Natural killer cell (primary cell): Measurements from ENCODE around the gene MSMO1. TPM values are rescaled to one million over a fixed set of nuclear protein-coding genes. Genes with fewer than 3 reads are reported as not detected.

Experiments used
- ATAC-seq, 3 donors: fragments of 150-1000 bp in 2 of 3; fragments of 200-7000 bp in 1 of 3; cut with Tn5 transposase; 1 replicate in 1 of 3; 2 replicates in 2 of 3; pipeline ENCODE4 v1.10.0; 2021; ENCODE audit warnings: mild to moderate bottlenecking in 2 of 3, moderate library complexity in 2 of 3
- DNase-seq, 2 donors: peaks; one replicate each; pipeline versions ENCODE4 v3.0.0 to v3.0.0-alpha.2; 2013 to 2021; ENCODE audit warnings: mixed read lengths in 1 of 2
- H3K27ac ChIP-seq: one replicate; pipeline ENCODE4 v1.5.1; 2013; ENCODE audit warnings: mild to moderate bottlenecking, low read length
- H3K27me3 ChIP-seq: one replicate; pipeline ENCODE4 v1.6.1; 2013; ENCODE audit warnings: low read length; ENCODE audit not compliant: control insufficient read depth, insufficient read depth
- H3K36me3 ChIP-seq: one replicate; pipeline ENCODE4 v1.6.1; 2013; ENCODE audit warnings: low read length; ENCODE audit not compliant: control insufficient read depth, insufficient read depth
- H3K4me1 ChIP-seq: one replicate; pipeline ENCODE4 v1.6.1; 2013; ENCODE audit warnings: low read length; ENCODE audit not compliant: control insufficient read depth, insufficient read depth
- H3K4me3 ChIP-seq: one replicate; pipeline ENCODE4 v1.5.1; 2013; ENCODE audit warnings: low read length
- H3K9me3 ChIP-seq: one replicate; pipeline ENCODE4 v1.6.1; 2013; ENCODE audit warnings: low read length; ENCODE audit not compliant: control insufficient read depth, insufficient read depth
- H3K27ac Mint-ChIP-seq, 2 donors: one replicate each; pipeline ENCODE4 v1.8.0; 2022; ENCODE audit warnings: mild to moderate bottlenecking in 2 of 2, mixed read lengths in 2 of 2, moderate library complexity in 1 of 2
- H3K27me3 Mint-ChIP-seq, 2 donors: one replicate each; pipeline ENCODE4 v1.8.0; 2022; ENCODE audit warnings: low read depth in 2 of 2, mixed read lengths in 2 of 2
- H3K36me3 Mint-ChIP-seq: one replicate; pipeline ENCODE4 v1.8.0; 2022; ENCODE audit warnings: mixed read lengths
- H3K4me1 Mint-ChIP-seq, 2 donors: one replicate each; pipeline ENCODE4 v1.8.0; 2022; ENCODE audit warnings: mixed read lengths in 2 of 2
- H3K4me3 Mint-ChIP-seq: one replicate; pipeline ENCODE4 v1.8.0; 2022; ENCODE audit warnings: mild to moderate bottlenecking, moderate library complexity, mixed read lengths
- H3K9me3 Mint-ChIP-seq, 2 donors: one replicate each; pipeline ENCODE4 v1.8.0; 2022; ENCODE audit warnings: mixed read lengths in 2 of 2
- WGBS: methylation state at CpG from one replicate; pipeline ENCODE4 v1.1.7; 2013; ENCODE audit warnings: missing lambda C conversion rate; ENCODE audit not compliant: insufficient coverage; 5-methylcytosine and 5-hydroxymethylcytosine counted together
- intact Hi-C: fragments of 100-400 bp; cut with micrococcal nuclease; formaldehyde crosslinking; loops from one replicate; pipeline ENCODE4 v1.14.2; 2022
- total RNA-seq, 4 donors: library from RNA; stranded (reverse); fragments of 120-200 nt in 1 of 4; gene quantifications; one replicate each; pipeline versions ENCODE4 v1.2.3 to v1.2.4, GENCODE V29; 2013 to 2022
- TF ChIP-seq, protein P1 (sequence below): fragments of 200-600 bp; IDR thresholded peaks from one replicate; pipeline ENCODE4 v1.8.0; 2022; ENCODE audit warnings: antibody characterized with exemption

MSMO1 gene
- total RNA-seq, 3 donors from 2014 or later (not counting 1 experiment from before 2014, with no cell fraction given) = 22.5 to 27.7 (median 23.9) TPM

DNA sequence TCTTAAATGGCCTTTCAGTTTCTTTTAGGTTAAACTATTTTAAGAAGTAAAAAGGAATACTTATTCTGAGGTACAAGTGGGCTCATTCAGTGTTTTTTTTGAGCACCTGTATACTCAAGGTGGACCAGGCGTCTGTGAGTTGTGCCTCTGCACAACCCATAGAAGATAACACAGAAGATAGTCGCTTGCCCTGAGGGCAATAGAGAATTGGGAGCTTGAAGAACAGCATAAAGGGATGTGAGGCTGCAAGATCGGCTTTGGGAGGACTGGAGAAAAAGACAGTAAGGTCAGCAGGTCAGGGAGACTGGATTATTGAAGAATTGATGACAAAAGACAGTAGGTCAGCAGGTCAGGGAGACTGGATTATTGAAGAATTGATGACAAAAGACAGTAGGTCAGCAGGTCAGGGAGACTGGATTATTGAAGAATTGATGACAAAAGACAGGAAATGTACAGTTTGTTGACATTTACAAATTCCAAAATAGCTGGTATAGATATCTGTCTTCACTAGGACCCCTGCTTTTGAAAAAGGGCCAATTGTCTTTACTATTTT lies 54.4 kb downstream of the MSMO1 start:
- intact Hi-C loops = no loop called here

GRCh38 chr4:165382640-165383039 lies 55.2 kb downstream of the MSMO1 start:
- Mint-ChIP-seq H3K27ac (no peak overlapping the region), H3K27me3 (peaks cover 36 to 53% of the 10 kb centered on the region in 2 donors), H3K36me3 (no peaks in the 10 kb centered on the region), H3K9me3 (no peaks in the 10 kb centered on the region), H3K4me1 (peaks cover 0 to 8% of the 10 kb centered on the region in 2 donors), H3K4me3 (no peak overlapping the region)
- intact Hi-C loops = no loop called here
- DNase-seq (no peak), ATAC-seq (no peak)
- no peak overlapping the region for H3K4me3 ChIP-seq
- H3K9me3 ChIP-seq = no peaks in the 10 kb centered on the region
- 89% methylated on average over 1 of the region's 1 CpG for WGBS
- peaks cover 8% of the 10 kb centered on the region for H3K4me1 ChIP-seq
- no peak overlapping the region for H3K27ac ChIP-seq
- no peaks in the 10 kb centered on the region for H3K36me3 ChIP-seq
- TF ChIP-seq, protein P1, sequence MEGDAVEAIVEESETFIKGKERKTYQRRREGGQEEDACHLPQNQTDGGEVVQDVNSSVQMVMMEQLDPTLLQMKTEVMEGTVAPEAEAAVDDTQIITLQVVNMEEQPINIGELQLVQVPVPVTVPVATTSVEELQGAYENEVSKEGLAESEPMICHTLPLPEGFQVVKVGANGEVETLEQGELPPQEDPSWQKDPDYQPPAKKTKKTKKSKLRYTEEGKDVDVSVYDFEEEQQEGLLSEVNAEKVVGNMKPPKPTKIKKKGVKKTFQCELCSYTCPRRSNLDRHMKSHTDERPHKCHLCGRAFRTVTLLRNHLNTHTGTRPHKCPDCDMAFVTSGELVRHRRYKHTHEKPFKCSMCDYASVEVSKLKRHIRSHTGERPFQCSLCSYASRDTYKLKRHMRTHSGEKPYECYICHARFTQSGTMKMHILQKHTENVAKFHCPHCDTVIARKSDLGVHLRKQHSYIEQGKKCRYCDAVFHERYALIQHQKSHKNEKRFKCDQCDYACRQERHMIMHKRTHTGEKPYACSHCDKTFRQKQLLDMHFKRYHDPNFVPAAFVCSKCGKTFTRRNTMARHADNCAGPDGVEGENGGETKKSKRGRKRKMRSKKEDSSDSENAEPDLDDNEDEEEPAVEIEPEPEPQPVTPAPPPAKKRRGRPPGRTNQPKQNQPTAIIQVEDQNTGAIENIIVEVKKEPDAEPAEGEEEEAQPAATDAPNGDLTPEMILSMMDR = no peak
- peaks cover 23% of the 10 kb centered on the region for H3K27me3 ChIP-seq

More for the DNA sequence above, 54.4 kb downstream of the MSMO1 start:
- Histone ChIP-seq H3K9me3 (no peaks in the 10 kb centered on the region), H3K36me3 (no peaks in the 10 kb centered on the region), H3K27me3 (peaks cover 23% of the 10 kb centered on the region), H3K4me1 (peaks cover 8% of the 10 kb centered on the region), H3K27ac (no peak overlapping the region), H3K4me3 (no peak overlapping the region)
- WGBS = 80% methylated on average over 3 of the region's 3 CpGs
- TF ChIP-seq, protein P1 = no peak
- Mint-ChIP-seq H3K27me3 (peaks cover 36 to 49% of the 10 kb centered on the region in 2 donors), H3K4me1 (peaks cover 0 to 8% of the 10 kb centered on the region in 2 donors), H3K4me3 (no peak overlapping the region), H3K36me3 (no peaks in the 10 kb centered on the region), H3K27ac (no peak overlapping the region), H3K9me3 (no peaks in the 10 kb centered on the region)
- ATAC-seq (no peak), DNase-seq (no peak)

DNA sequence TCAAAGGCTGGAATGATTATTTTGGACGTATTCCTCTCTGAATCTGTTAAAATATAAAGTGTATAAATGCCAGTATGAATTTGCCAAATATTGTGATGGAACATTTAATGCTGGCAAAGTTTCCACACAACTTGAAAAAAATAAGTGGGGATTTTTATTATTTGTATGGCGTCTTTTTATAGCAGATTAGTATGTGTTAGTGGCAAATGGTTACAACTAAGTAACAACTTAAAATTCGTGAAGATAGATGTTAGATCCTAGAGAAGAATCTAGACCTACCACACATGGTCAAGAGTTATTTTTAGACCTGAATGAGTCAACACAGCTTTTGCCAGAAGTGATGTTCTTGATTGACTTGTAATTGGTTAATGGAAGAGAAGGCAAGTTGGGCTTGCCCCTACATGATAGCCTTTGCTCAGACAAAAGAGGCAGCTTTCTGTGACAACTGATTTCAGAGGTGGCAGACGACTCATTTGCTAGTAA lies 56.2 kb downstream of the MSMO1 start:
- H3K9me3 Mint-ChIP-seq = no peaks in the 10 kb centered on the region
- H3K36me3 Mint-ChIP-seq = no peaks in the 10 kb centered on the region
- peaks cover 7% of the 10 kb centered on the region for H3K4me1 ChIP-seq
- H3K4me3 ChIP-seq = no peak overlapping the region
- H3K27ac ChIP-seq = no peak overlapping the region
- peaks cover 29 to 53% of the 10 kb centered on the region in 2 donors for H3K27me3 Mint-ChIP-seq
- H3K27me3 ChIP-seq = peaks cover 15% of the 10 kb centered on the region
- 80% methylated on average over 4 of the region's 4 CpGs for WGBS
- no peaks in the 10 kb centered on the region for H3K36me3 ChIP-seq
- no peak for ATAC-seq
- H3K4me1 Mint-ChIP-seq = peaks cover 0 to 4% of the 10 kb centered on the region in 2 donors
- TF ChIP-seq, protein P1 = no peak
- H3K4me3 Mint-ChIP-seq = no peak overlapping the region
- DNase-seq = no peak
- no peak overlapping the region for H3K27ac Mint-ChIP-seq
- intact Hi-C loops = no loop called here
- H3K9me3 ChIP-seq = no peaks in the 10 kb centered on the region

- Mint-ChIP-seq H3K9me3 (no peaks in the 10 kb centered on the region), H3K27ac (no peak overlapping the region), H3K27me3 (peaks cover 31 to 56% of the 10 kb centered on the region in 2 donors), H3K4me1 (no peaks in the 10 kb centered on the region), H3K36me3 (no peaks in the 10 kb centered on the region), H3K4me3 (no peak overlapping the region)
- 92% methylated on average over 2 of the region's 3 CpGs for WGBS
- ATAC-seq (no peak), DNase-seq (no peak)
- intact Hi-C loops = no loop called here
- Histone ChIP-seq H3K27me3 (peaks cover 12% of the 10 kb centered on the region), H3K27ac (no peak overlapping the region), H3K4me3 (no peak overlapping the region), H3K36me3 (no peaks in the 10 kb centered on the region), H3K4me1 (peaks cover 3% of the 10 kb centered on the region), H3K9me3 (no peaks in the 10 kb centered on the region)
- TF ChIP-seq, protein P1 = no peak
These were observed 56.7 kb downstream of the MSMO1 start for GRCh38 chr4:165384186-165384585.
